Mammary epithelial cell (primary cell): ENCODE measurements around the gene BCR.

Experiments used
- CTCF ChIP-seq, 2 donors: IDR thresholded peaks in 1 of 2; conservative IDR thresholded peaks in 1 of 2; 2 replicates each; pipeline ENCODE4 v1.5.1; 2011 to 2012; ENCODE audit warnings: inconsistent platforms in 2 of 2, low read length in 2 of 2, mild to moderate bottlenecking in 2 of 2, control low read depth in 1 of 2, low read depth in 1 of 2; ENCODE audit not compliant: insufficient read depth in 1 of 2; ENCODE audit errors: extremely low read depth in 1 of 2
- EZH2 ChIP-seq: IDR thresholded peaks from 2 replicates; pipeline ENCODE4 v1.6.1; 2012; ENCODE audit warnings: low read length, inconsistent platforms, borderline replicate concordance

DNA sequence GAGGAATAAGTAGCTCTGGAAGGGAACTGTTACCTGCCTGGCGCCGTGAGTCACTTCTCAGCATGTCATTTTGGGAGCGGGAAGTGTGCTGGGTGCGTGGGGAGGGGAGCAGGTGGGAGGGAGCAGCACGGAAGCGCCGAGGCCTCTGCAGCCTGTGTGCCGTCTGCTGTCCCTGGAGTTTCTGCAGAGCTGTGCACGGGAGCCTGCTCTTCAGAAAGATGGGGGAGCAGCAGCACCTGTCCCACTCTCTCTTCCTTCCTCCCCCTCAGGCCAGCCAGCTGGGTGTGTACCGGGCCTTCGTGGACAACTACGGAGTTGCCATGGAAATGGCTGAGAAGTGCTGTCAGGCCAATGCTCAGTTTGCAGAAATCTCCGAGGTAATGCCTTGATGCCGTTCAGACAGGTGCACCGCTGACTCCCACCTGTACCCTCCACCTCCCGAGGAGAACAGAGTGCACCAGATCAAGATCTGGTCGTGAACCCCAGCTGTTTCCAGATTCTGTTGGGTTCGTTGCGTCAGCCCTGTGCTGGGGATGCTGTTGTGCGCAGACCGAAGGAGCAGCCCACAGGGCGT, 87.9 kb downstream of the BCR start:
- TF ChIP-seq EZH2: no peak
- TF ChIP-seq CTCF (conservative IDR thresholded peaks at IDR 0.05 in 1 of 2, IDR thresholded peaks at IDR 0.05 in 1 of 2; ENCODE audit: extremely low read depth in 1 of 2, insufficient read depth in 1 of 2, low read depth in 1 of 2, low read length in 2 of 2): no peak
